Nephron (organoid): ENCODE results near the gene ITGB1BP2.
"Not testable (repeated sequence)": the region's sequence is repeated elsewhere in the genome, so short reads cannot be mapped to it uniquely, and the experiment has no call there.

Experiments used
- H3K27ac Mint-ChIP-seq, 3 experiments: 2 replicates each; pipeline ENCODE4 v1.8.0; 2020; ENCODE audit warnings: mixed read lengths in 3 of 3, mild to moderate bottlenecking in 2 of 3, moderate library complexity in 1 of 3
- H3K27me3 Mint-ChIP-seq: 2 replicates; pipeline ENCODE4 v1.8.0; 2021; ENCODE audit warnings: low read depth, mild to moderate bottlenecking, moderate library complexity, mixed read lengths
- H3K36me3 Mint-ChIP-seq: 2 replicates; pipeline ENCODE4 v1.8.0; 2020; ENCODE audit warnings: low read depth, mixed read lengths
- H3K4me1 Mint-ChIP-seq: 2 replicates; pipeline ENCODE4 v1.8.0; 2020; ENCODE audit warnings: mixed read lengths
- H3K4me3 Mint-ChIP-seq, 3 experiments: 2 replicates each; pipeline ENCODE4 v1.8.0; 2020; ENCODE audit warnings: mild to moderate bottlenecking in 3 of 3, mixed read lengths in 3 of 3, moderate library complexity in 2 of 3
- H3K9me3 Mint-ChIP-seq: 2 replicates; pipeline ENCODE4 v1.8.0; 2020; ENCODE audit warnings: mixed read lengths
- TF ChIP-seq, protein P1 (sequence below), 3 experiments: fragments of 200-600 bp; sonication (generic); IDR thresholded peaks; one replicate each; pipeline ENCODE4 v1.5.0; 2021; ENCODE audit warnings: antibody characterized with exemption in 3 of 3; ENCODE audit not compliant: unreplicated experiment in 3 of 3

The ITGB1BP2 gene

DNA sequence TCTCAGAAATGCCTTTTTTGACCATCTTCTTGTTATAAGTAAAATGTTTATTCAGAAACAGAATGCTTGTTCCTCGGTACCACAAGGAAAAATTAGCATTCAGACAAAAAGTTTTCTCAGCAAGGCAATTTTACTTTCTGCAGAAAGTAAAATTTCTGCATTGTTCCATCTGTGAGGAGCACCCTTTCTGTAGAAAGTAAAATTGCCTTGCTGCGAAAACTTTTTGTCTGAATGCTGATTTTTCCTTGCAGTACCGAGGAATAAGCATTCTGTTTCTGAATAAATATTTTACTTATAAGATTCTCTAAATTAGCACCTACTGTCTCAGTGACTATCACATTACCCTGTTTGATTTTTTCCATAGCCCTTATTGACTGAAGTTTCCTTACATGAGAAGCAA is 24.8 kb downstream of the ITGB1BP2 start:
- Mint-ChIP-seq H3K4me1 (peaks cover 6% of the 10 kb centered on the region), H3K4me3 (no peak overlapping the region), H3K9me3 (peaks cover 7% of the 10 kb centered on the region), H3K36me3 (peaks cover 22% of the 10 kb centered on the region), H3K27ac (no peak overlapping the region), H3K27me3 (no peaks in the 10 kb centered on the region)
- TF ChIP-seq, protein P1, sequence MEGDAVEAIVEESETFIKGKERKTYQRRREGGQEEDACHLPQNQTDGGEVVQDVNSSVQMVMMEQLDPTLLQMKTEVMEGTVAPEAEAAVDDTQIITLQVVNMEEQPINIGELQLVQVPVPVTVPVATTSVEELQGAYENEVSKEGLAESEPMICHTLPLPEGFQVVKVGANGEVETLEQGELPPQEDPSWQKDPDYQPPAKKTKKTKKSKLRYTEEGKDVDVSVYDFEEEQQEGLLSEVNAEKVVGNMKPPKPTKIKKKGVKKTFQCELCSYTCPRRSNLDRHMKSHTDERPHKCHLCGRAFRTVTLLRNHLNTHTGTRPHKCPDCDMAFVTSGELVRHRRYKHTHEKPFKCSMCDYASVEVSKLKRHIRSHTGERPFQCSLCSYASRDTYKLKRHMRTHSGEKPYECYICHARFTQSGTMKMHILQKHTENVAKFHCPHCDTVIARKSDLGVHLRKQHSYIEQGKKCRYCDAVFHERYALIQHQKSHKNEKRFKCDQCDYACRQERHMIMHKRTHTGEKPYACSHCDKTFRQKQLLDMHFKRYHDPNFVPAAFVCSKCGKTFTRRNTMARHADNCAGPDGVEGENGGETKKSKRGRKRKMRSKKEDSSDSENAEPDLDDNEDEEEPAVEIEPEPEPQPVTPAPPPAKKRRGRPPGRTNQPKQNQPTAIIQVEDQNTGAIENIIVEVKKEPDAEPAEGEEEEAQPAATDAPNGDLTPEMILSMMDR (IDR thresholded peaks at IDR 0.05; ENCODE audit: unreplicated experiment in 3 of 3) = no peak

DNA sequence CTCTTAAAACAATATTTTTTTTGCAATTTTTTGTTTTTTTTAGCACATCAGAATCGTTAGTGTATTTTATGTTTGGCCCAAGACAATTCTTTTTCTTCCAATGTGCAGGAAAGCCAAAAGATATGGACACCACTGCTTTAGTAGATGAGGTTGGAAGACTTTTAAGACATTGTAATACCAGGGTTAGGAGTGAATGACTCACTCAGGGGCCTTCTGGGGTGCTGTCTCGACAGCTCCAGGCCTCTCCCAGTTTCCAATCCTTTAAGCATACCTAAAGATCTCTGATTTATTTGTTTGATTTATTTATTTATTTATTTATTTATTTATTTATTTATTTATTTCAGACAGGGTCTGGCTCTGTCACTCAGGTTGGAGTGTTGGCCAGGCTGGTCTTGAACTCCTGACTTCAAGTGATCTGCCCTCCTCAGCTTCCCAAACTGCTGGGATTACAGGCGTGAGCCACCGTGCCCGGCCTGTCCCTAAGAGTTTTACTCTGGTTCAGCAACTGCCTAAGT is 47.7 kb downstream of the ITGB1BP2 start:
- not testable (repeated sequence) for H3K9me3 Mint-ChIP-seq, H3K36me3 Mint-ChIP-seq, H3K4me1 Mint-ChIP-seq, H3K4me3 Mint-ChIP-seq, H3K27me3 Mint-ChIP-seq, H3K27ac Mint-ChIP-seq

DNA sequence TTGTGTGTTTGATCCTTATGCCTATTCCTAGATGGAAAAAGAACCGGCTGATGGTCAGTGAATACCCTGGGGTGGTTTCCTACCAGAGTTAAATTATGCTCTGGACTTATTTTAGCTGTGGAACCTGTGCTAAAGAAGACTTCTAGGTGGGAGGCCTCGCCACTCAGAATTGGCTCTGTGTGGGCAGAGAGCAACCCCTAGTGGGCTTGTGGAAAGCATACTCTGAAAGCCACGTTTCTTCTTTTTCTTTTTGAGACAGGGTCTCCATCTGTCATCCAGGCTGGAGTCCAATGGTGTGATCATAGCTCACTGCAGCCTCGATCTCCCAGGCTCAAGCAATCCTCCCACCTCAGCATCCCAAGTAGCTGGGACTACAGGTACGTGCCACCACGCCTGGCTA is 48.3 kb downstream of the ITGB1BP2 start:
- not testable (repeated sequence) for H3K27ac Mint-ChIP-seq, H3K36me3 Mint-ChIP-seq, H3K4me1 Mint-ChIP-seq, H3K4me3 Mint-ChIP-seq, H3K27me3 Mint-ChIP-seq, H3K9me3 Mint-ChIP-seq

DNA sequence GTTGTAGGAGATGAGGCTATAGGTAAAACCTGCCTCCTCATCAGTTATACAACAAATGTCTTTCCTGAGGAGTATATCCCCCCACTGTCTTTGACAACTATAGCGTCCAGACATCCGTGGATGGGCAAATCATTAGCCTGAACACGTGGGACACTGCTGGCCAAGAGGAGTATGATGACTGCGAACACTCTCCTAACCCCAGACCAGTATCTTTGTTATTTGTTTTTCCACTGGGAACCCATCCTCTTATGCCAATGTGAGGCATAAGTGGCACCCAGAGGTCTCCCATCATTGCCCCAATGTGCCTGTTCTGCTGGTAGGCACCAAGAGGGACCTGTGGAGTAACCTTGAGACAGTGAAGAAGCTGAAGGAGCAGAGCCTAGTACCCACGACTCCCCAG is 50.9 kb downstream of the ITGB1BP2 start:
- not testable (repeated sequence) for H3K27ac Mint-ChIP-seq, H3K36me3 Mint-ChIP-seq, H3K27me3 Mint-ChIP-seq, H3K4me1 Mint-ChIP-seq, H3K9me3 Mint-ChIP-seq, H3K4me3 Mint-ChIP-seq
